ENCODE data around the gene CTU2.

DNA sequence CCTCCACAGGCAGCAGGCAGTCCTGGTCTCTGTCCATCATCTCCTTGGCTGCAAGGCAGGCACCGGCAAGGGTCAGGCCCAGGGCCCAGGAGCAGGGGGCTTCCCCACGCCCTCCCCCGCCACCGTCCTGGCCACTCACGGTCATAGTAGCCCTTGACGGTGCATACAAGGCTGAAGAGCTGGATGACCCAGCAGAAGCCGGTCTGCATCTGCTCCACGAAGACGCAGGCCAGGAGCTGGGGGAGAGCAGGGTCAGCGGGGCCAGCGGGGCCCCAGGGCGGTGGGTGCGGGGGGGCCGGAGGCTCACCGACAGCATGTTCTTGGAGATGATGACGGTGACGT is 20.1 kb downstream of the CTU2 start:
- TF ChIP-seq NFATC4 (CRISPR knock-in tag; IDR thresholded peaks at IDR 0.05) = no peak
- TF ChIP-seq TEAD4 (CRISPR knock-in tag; IDR thresholded peaks at IDR 0.05) = no peak
- TF ChIP-seq SP1 (CRISPR knock-in tag; conservative IDR thresholded peaks at IDR 0.05) = no peak
- no peak for TF ChIP-seq PRRX2 (CRISPR knock-in tag; IDR thresholded peaks at IDR 0.05)
- TF ChIP-seq, protein P1, sequence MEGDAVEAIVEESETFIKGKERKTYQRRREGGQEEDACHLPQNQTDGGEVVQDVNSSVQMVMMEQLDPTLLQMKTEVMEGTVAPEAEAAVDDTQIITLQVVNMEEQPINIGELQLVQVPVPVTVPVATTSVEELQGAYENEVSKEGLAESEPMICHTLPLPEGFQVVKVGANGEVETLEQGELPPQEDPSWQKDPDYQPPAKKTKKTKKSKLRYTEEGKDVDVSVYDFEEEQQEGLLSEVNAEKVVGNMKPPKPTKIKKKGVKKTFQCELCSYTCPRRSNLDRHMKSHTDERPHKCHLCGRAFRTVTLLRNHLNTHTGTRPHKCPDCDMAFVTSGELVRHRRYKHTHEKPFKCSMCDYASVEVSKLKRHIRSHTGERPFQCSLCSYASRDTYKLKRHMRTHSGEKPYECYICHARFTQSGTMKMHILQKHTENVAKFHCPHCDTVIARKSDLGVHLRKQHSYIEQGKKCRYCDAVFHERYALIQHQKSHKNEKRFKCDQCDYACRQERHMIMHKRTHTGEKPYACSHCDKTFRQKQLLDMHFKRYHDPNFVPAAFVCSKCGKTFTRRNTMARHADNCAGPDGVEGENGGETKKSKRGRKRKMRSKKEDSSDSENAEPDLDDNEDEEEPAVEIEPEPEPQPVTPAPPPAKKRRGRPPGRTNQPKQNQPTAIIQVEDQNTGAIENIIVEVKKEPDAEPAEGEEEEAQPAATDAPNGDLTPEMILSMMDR (IDR thresholded peaks at IDR 0.05) = no peak
- no peak for TF ChIP-seq ATF1 (CRISPR knock-in tag; IDR thresholded peaks at IDR 0.05)
- TF ChIP-seq, protein P2, sequence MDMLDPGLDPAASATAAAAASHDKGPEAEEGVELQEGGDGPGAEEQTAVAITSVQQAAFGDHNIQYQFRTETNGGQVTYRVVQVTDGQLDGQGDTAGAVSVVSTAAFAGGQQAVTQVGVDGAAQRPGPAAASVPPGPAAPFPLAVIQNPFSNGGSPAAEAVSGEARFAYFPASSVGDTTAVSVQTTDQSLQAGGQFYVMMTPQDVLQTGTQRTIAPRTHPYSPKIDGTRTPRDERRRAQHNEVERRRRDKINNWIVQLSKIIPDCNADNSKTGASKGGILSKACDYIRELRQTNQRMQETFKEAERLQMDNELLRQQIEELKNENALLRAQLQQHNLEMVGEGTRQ (CRISPR knock-in tag; IDR thresholded peaks at IDR 0.05) = no peak
- no peak for TF ChIP-seq IRF2 (CRISPR knock-in tag; IDR thresholded peaks at IDR 0.05; ENCODE audit: borderline replicate concordance, low read depth)
- TF ChIP-seq, protein P3, sequence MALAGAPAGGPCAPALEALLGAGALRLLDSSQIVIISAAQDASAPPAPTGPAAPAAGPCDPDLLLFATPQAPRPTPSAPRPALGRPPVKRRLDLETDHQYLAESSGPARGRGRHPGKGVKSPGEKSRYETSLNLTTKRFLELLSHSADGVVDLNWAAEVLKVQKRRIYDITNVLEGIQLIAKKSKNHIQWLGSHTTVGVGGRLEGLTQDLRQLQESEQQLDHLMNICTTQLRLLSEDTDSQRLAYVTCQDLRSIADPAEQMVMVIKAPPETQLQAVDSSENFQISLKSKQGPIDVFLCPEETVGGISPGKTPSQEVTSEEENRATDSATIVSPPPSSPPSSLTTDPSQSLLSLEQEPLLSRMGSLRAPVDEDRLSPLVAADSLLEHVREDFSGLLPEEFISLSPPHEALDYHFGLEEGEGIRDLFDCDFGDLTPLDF (CRISPR knock-in tag; IDR thresholded peaks at IDR 0.05) = no peak
- TF ChIP-seq FOXJ3 (CRISPR knock-in tag; IDR thresholded peaks at IDR 0.05; ENCODE audit: borderline replicate concordance) = no peak
- TF ChIP-seq NR3C1 (CRISPR knock-in tag; conservative IDR thresholded peaks at IDR 0.05; ENCODE audit: low read depth) = no peak
- TF ChIP-seq, protein P4, sequence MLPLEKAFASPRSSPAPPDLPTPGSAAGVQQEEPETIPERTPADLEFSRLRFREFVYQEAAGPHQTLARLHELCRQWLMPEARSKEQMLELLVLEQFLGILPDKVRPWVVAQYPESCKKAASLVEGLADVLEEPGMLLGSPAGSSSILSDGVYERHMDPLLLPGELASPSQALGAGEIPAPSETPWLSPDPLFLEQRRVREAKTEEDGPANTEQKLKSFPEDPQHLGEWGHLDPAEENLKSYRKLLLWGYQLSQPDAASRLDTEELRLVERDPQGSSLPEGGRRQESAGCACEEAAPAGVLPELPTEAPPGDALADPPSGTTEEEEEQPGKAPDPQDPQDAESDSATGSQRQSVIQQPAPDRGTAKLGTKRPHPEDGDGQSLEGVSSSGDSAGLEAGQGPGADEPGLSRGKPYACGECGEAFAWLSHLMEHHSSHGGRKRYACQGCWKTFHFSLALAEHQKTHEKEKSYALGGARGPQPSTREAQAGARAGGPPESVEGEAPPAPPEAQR (CRISPR knock-in tag; IDR thresholded peaks at IDR 0.05) = no peak
- TF ChIP-seq ZNF263 (CRISPR knock-in tag; IDR thresholded peaks at IDR 0.05; ENCODE audit: low read depth) = no peak
